SU-DHL-6 (cell line): ENCODE measurements around the gene SCT.

Experiments
- H2AFZ ChIP-seq: fragments of 200-600 bp; sonication (generic); 2 replicates; pipeline ENCODE4 v1.6.1; 2014; ENCODE audit warnings: low read depth, mild to moderate bottlenecking, moderate library complexity, mixed read lengths, antibody characterized with exemption, low read length; ENCODE audit not compliant: severe bottlenecking
- H3F3A ChIP-seq: fragments of 200-600 bp; shearing (Covaris generic); 2 replicates; pipeline ENCODE4 v1.6.0; 2016; ENCODE audit warnings: antibody characterized with exemption, mild to moderate bottlenecking; ENCODE audit not compliant: insufficient read depth
- H3K27ac ChIP-seq: fragments of 200-600 bp; sonication (generic); 2 replicates; pipeline ENCODE4 v1.5.1; 2016; ENCODE audit warnings: low read depth, mild to moderate bottlenecking, low read length, moderate library complexity, mixed read lengths
- H3K27me3 ChIP-seq: fragments of 200-600 bp; sonication (generic), shearing (Covaris generic); 2 replicates; pipeline ENCODE4 v1.6.0; 2014; ENCODE audit warnings: mild to moderate bottlenecking, low read length
- H3K36me3 ChIP-seq: fragments of 200-600 bp; sonication (generic); 2 replicates; pipeline ENCODE4 v1.6.1; 2014; ENCODE audit warnings: mild to moderate bottlenecking, low read length, mixed read lengths
- H3K4me2 ChIP-seq: fragments of 300-600, 200-600 bp; shearing (Covaris generic), sonication (generic); 2 replicates; pipeline ENCODE4 v1.6.0; 2014; ENCODE audit warnings: low read length, low read depth, mild to moderate bottlenecking; ENCODE audit not compliant: poor library complexity, severe bottlenecking
- H3K4me3 ChIP-seq: fragments of 200-600 bp; sonication (generic); 2 replicates; pipeline ENCODE4 v1.5.1; 2014; ENCODE audit warnings: antibody characterized with exemption, low read length, mild to moderate bottlenecking, mixed read lengths; ENCODE audit not compliant: insufficient read depth, poor library complexity, severe bottlenecking
- H3K79me2 ChIP-seq: fragments of 200-600 bp; sonication (generic); 2 replicates; pipeline ENCODE4 v1.6.1; 2014; ENCODE audit warnings: mild to moderate bottlenecking, low read length, moderate library complexity; ENCODE audit not compliant: insufficient read depth
- H3K9ac ChIP-seq: fragments of 200-600 bp; sonication (generic); 2 replicates; pipeline ENCODE4 v1.7.0; 2014; ENCODE audit warnings: mild to moderate bottlenecking, low read length
- H3K9me2 ChIP-seq: fragments of 200-600 bp; sonication (generic); replicated peaks from 2 replicates; pipeline ENCODE4 v1.6.1; 2014; ENCODE audit warnings: low read length; ENCODE audit not compliant: insufficient read depth
- H3K9me3 ChIP-seq: fragments of 200-600 bp; sonication (generic); 2 replicates; pipeline ENCODE4 v1.6.1; 2014; ENCODE audit warnings: low read length, mixed read lengths; ENCODE audit not compliant: insufficient read depth
- H4K20me1 ChIP-seq: fragments of 200-600 bp; sonication (generic); 2 replicates; pipeline ENCODE4 v1.6.1; 2014; ENCODE audit warnings: low read depth, mild to moderate bottlenecking, antibody characterized with exemption, low read length, moderate library complexity, mixed read lengths
- CTCF ChIP-seq: fragments of 200-600 bp; sonication (generic); IDR thresholded peaks from one replicate; pipeline ENCODE4 v1.5.1; 2017; ENCODE audit warnings: antibody characterized with exemption, mild to moderate bottlenecking, low read length, moderate library complexity; ENCODE audit not compliant: insufficient read depth, poor library complexity, severe bottlenecking
- EZH2phosphoT487 ChIP-seq: fragments of 200-600 bp; sonication (generic), shearing (Covaris generic); conservative IDR thresholded peaks from 2 replicates; pipeline ENCODE4 v1.6.1; 2018; ENCODE audit warnings: mild to moderate bottlenecking, antibody characterized with exemption, low read length, moderate library complexity, mixed read lengths

The SCT gene

DNA sequence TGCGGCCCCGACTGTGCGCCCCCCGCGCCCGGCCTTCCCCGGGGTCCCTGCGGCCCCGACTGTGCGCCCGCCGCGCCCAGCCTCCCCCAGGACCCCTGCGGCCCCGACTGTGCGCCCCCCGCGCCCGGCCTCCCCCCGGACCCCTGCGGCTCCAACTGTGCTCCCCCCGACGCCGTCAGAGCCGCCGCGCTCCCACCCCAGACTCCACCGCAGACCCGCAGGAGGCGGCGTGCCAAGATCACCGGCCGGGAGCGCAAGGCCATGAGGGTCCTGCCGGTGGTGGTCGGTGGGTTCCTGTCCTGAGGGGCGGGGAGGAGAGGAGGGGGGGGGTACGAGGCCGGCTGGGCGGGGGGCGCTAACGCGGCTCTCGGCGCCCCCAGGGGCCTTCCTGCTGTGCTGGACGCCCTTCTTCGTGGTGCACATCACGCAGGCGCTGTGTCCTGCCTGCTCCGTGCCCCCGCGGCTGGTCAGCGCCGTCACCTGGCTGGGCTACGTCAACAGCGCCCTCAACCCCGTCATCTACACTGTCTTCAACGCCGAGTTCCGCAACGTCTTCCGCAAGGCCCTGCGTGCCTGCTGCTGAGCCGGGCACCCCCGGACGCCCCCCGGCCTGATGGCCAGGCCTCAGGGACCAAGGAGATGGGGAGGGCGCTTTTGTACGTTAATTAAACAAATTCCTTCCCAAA lies 13.2 kb upstream of the SCT start:
- TF ChIP-seq EZH2phosphoT487 = no peak
- no peak for TF ChIP-seq CTCF
- H3K9me3 ChIP-seq = no peaks in the 10 kb centered on the region
- no peak overlapping the region for H3K9ac ChIP-seq
- H2AFZ ChIP-seq = no peak overlapping the region
- H3K27me3 ChIP-seq = no peaks in the 10 kb centered on the region
- H3K4me3 ChIP-seq = no peak overlapping the region
- H3K27ac ChIP-seq = no peak overlapping the region
- no peaks in the 10 kb centered on the region for H3K79me2 ChIP-seq
- no peak overlapping the region for H3K4me2 ChIP-seq
- H4K20me1 ChIP-seq = no peaks in the 10 kb centered on the region
- no peaks in the 10 kb centered on the region for H3K36me3 ChIP-seq
- H3K9me2 ChIP-seq = no peaks in the 10 kb centered on the region
- 0 out of 2 replicates have a peak, but pooled peaks cover 3% of the 10 kb centered on the region for H3F3A ChIP-seq

DNA sequence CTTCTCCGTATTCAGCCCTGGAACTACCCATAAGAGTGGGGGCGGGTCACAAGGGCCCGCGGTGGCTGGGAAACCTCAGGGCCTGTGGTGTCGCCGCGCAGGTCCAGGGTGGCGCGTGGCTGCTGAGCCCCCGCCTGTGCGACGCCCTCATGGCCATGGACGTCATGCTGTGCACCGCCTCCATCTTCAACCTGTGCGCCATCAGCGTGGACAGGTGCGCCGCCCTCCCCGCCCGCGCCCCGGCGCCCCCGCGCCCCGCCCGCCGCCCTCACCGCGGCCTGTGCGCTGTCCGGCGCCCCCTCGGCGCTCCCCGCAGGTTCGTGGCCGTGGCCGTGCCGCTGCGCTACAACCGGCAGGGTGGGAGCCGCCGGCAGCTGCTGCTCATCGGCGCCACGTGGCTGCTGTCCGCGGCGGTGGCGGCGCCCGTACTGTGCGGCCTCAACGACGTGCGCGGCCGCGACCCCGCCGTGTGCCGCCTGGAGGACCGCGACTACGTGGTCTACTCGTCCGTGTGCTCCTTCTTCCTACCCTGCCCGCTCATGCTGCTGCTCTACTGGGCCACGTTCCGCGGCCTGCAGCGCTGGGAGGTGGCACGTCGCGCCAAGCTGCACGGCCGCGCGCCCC lies 12.5 kb upstream of the SCT start:
- H3K27me3 ChIP-seq = no peaks in the 10 kb centered on the region
- H3K9me2 ChIP-seq = no peaks in the 10 kb centered on the region
- TF ChIP-seq EZH2phosphoT487 = no peak
- TF ChIP-seq CTCF = no peak
- no peaks in the 10 kb centered on the region for H3K79me2 ChIP-seq
- H3F3A ChIP-seq = 0 out of 2 replicates have a peak, but pooled peaks cover 3% of the 10 kb centered on the region
- no peak overlapping the region for H3K9ac ChIP-seq
- no peaks in the 10 kb centered on the region for H3K9me3 ChIP-seq
- no peaks in the 10 kb centered on the region for H4K20me1 ChIP-seq
- no peaks in the 10 kb centered on the region for H3K36me3 ChIP-seq
- no peak overlapping the region for H3K27ac ChIP-seq
- no peak overlapping the region for H2AFZ ChIP-seq
- no peak overlapping the region for H3K4me3 ChIP-seq
- H3K4me2 ChIP-seq = no peak overlapping the region

DNA sequence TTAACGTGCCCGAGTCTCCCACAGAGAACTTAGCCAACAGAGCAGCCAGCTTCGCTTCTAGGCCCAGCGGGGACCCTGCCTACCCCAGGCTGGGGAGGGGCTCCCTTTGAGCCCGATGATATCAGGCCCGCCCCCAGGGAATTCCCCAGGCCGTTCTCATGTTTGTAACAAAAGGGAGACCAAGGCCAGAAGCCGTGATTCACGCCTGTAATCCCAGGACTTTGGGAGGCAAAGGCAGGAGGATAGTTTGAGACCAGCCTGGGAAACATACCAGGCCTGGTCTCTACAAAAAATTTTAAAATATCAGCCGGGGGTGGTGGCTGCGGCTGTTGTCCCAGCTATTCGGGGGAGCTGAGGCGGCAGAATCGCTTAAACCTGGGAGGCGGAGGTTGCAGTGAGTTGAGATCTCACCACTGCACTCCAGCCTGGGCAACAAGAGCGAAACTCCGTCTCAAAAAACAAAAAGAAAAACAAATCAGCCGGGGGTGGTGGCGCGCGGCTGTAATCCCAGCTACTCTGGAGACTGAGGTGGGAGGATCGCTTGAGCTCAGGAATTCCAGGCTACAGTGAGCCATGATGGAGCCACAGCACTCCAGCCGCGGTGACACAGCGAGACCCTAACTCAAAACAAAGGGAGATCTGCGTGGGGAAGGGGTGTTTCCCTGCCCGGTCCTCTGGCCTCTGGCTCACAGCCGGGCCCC lies 11.8 kb upstream of the SCT start:
- Histone ChIP-seq H3K79me2 (no peaks in the 10 kb centered on the region), H3K27ac (no peak overlapping the region), H3K9me3 (no peaks in the 10 kb centered on the region), H2AFZ (no peak overlapping the region), H4K20me1 (no peaks in the 10 kb centered on the region), H3F3A (0 out of 2 replicates have a peak, but pooled peaks cover 3% of the 10 kb centered on the region), H3K27me3 (no peaks in the 10 kb centered on the region), H3K9me2 (no peaks in the 10 kb centered on the region), H3K9ac (no peak overlapping the region), H3K36me3 (no peaks in the 10 kb centered on the region), H3K4me3 (no peak overlapping the region), H3K4me2 (no peak overlapping the region)
- TF ChIP-seq CTCF = no peak
- TF ChIP-seq EZH2phosphoT487 = no peak
